Uterus (tissue), 4 donors: ENCODE measurements around the gene ICA1. TPM values are rescaled to one million over a fixed set of nuclear protein-coding genes. Genes with fewer than 3 reads are reported as not detected.
"Not testable (repeated sequence)": the region's sequence is repeated elsewhere in the genome, so short reads cannot be mapped to it uniquely, and the experiment has no call there.

Source experiments
- DNase-seq, 2 donors: peaks; one replicate each; pipeline ENCODE4 v3.0.0-alpha.2; 2019 to 2020
- H3K27ac ChIP-seq, 2 donors: fragments of 200-600 bp; sonication (generic); 1 replicate in 1 of 2; 2 replicates in 1 of 2; pipeline ENCODE4 v1.5.1; 2016 to 2018
- H3K27me3 ChIP-seq, 2 donors: fragments of 200-600 bp; sonication (generic); one replicate each; pipeline ENCODE4 v1.5.1; 2018 to 2019; ENCODE audit warnings: control low read depth in 1 of 2
- H3K36me3 ChIP-seq, 2 donors: fragments of 200-600 bp; sonication (generic); one replicate each; pipeline ENCODE4 v1.5.1; 2019; ENCODE audit warnings: control low read depth in 1 of 2
- H3K4me1 ChIP-seq, 2 donors: fragments of 200-600 bp; sonication (generic); one replicate each; pipeline ENCODE4 v1.5.1; 2018 to 2019; ENCODE audit warnings: control low read depth in 1 of 2
- H3K4me3 ChIP-seq, 2 donors: fragments of 200-600 bp; sonication (generic); 1 replicate in 1 of 2; 2 replicates in 1 of 2; pipeline ENCODE4 v1.5.1; 2018 to 2019; ENCODE audit warnings: mild to moderate bottlenecking in 1 of 2
- H3K9me3 ChIP-seq, 2 donors: fragments of 200-600 bp; sonication (generic); one replicate each; pipeline ENCODE4 v1.5.1; 2019; ENCODE audit warnings: control low read depth in 1 of 2
- POLR2A ChIP-seq, 2 donors: fragments of 450-650 bp; IDR thresholded peaks; one replicate each; pipeline ENCODE4 v1.6.1; 2016; ENCODE audit warnings: antibody characterized with exemption in 2 of 2, mild to moderate bottlenecking in 1 of 2, moderate library complexity in 1 of 2
- intact Hi-C: fragments of 100-400 bp; cut with DNase I; formaldehyde crosslinking; loops from one replicate; pipeline ENCODE4 v1.15.1; 2023; ENCODE audit warnings: low total_unique reads
- total RNA-seq, 4 donors: library from RNA; depleted of rRNA in 3 of 4; stranded (reverse); fragments of >200 nt in 3 of 4; gene quantifications; one replicate each; pipeline versions ENCODE4 v1.1.0 to v1.2.4, GENCODE V29; 2014 to 2023
- TF ChIP-seq, protein P1 (sequence below), 4 experiments: fragments of 200-600 bp in 2 of 4; fragments of 450-650 bp in 2 of 4; sonication (generic) in 2 of 4; IDR thresholded peaks; one replicate each; pipeline ENCODE4 v1.5.1; 2016 to 2019; ENCODE audit warnings: antibody characterized with exemption in 4 of 4, mild to moderate bottlenecking in 2 of 4, moderate library complexity in 1 of 4
- donor health status: DM: yes; HTN: yes; CAD: no.

ICA1 gene
- total RNA-seq, 4 donors from 2014 or later: 3.5 to 36.9 (median 28.5) TPM

DNA sequence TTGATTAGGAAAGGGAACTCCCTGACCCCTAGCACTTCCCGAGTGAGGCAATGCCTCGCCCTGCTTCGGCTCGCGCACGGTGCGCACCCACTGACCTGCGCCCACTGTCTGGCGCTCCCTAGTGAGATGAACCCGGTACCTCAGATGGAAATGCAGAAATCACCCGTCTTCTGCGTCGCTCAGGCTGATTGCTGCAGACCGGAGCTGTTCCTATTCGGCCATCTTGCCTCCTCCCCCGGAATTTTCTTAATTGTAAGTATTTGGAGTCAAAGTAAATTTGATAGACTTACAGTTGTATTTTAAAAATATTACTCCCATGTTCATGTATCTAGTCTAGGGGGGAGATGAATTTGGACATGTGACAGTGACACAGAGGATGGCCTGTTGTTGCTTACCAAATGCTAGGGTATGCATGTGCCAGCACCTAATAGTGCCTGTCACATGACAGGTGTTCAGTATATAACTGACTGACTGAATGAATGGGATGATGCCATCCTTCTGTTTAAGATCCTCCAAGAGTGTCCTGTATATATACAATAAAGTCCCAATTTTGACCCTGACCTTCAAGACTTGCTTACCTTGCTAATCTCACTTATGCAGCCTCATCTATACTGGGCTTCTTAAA, 42.0 kb upstream of the ICA1 start:
- TF ChIP-seq, protein P1, sequence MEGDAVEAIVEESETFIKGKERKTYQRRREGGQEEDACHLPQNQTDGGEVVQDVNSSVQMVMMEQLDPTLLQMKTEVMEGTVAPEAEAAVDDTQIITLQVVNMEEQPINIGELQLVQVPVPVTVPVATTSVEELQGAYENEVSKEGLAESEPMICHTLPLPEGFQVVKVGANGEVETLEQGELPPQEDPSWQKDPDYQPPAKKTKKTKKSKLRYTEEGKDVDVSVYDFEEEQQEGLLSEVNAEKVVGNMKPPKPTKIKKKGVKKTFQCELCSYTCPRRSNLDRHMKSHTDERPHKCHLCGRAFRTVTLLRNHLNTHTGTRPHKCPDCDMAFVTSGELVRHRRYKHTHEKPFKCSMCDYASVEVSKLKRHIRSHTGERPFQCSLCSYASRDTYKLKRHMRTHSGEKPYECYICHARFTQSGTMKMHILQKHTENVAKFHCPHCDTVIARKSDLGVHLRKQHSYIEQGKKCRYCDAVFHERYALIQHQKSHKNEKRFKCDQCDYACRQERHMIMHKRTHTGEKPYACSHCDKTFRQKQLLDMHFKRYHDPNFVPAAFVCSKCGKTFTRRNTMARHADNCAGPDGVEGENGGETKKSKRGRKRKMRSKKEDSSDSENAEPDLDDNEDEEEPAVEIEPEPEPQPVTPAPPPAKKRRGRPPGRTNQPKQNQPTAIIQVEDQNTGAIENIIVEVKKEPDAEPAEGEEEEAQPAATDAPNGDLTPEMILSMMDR (IDR thresholded peaks at IDR 0.05): no peak
- no peak for TF ChIP-seq POLR2A (IDR thresholded peaks at IDR 0.05)
- Histone ChIP-seq H3K27me3 (no peaks in the 10 kb centered on the region), H3K4me3 (no peak overlapping the region), H3K36me3 (no peaks in the 10 kb centered on the region), H3K4me1 (no peaks in the 10 kb centered on the region), H3K27ac (no peak overlapping the region), H3K9me3 (no peaks in the 10 kb centered on the region)
- no peak for DNase-seq
- intact Hi-C loops: no loop called here

DNA sequence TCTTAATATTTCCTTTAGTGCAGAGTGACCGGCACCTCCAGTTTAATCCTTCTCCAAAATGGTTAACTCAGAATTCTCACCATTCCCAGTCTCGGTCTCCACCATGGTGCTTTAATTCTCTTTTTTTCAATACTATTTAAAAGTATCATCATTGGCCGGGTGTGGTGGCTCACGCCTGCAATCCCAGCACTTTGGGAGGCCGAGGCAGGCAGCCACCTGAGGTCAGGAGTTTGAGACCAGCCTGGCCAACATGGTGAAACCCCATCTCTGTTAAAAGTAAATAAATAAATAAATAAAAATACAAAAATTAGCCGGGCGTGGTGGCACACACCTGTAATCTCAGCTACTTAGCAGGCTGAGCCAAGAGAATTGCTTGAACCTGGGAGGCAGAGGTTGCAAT, 35.1 kb upstream of the ICA1 start:
- H3K9me3 ChIP-seq, DNase-seq, H3K4me3 ChIP-seq, intact Hi-C loops, H3K4me1 ChIP-seq, H3K27ac ChIP-seq, H3K27me3 ChIP-seq, H3K36me3 ChIP-seq: not testable (repeated sequence)

DNA sequence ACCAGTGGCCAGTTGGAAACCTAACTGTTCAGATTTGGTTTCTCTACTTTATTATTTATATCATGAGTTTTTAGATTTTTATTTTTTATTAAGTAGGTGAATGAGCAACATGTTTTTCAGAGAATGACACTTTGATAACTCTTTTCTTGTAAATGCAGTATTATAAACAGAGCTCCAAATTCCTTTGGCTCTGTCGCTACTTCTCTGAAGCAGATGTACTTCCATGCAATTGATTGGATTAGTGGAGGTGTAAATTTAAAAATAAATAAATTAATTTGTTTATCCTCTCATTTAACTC, 34.3 kb upstream of the ICA1 start:
- H3K27ac ChIP-seq: no peak overlapping the region
- intact Hi-C loops: no loop called here
- no peak for DNase-seq
- H3K36me3 ChIP-seq: no peaks in the 10 kb centered on the region
- H3K4me3 ChIP-seq: no peak overlapping the region
- no peaks in the 10 kb centered on the region for H3K27me3 ChIP-seq
- TF ChIP-seq, protein P1 (IDR thresholded peaks at IDR 0.05): no peak
- TF ChIP-seq POLR2A (IDR thresholded peaks at IDR 0.05): no peak
- H3K4me1 ChIP-seq: no peaks in the 10 kb centered on the region
- no peaks in the 10 kb centered on the region for H3K9me3 ChIP-seq

DNA sequence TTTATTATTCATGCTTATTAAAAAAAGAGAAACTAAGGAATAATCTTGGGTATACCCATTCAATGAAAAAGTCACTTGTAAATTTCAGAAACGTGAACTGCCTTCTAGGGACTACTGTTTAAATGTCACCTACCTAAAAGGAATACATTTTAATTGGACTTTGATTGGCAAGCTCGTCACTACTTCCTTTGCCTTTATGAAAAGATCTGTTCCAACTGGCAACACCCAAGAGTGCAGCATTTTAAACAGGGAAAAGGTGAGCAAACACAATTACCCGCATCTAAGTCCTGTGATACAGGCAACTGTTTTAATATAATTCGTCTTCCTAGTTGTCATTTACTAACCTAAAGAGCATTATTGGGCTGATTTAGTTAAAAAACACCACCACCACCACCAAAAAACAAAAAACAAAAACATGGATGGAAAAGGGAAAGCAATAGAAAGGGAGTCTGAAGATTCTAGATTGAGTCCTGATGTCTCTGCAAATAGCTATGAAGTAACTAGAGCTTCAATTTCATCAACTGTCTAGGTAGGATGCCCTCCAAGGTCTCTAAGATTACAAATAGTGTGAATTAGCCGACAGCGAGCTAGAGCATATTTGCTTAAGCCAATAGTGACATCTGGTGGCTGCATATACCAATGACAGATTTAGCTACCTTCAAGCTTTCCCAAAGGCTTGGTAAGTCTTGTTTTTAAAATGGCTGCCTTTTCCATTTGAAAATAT, 33.8 kb upstream of the ICA1 start:
- Histone ChIP-seq H3K36me3 (no peaks in the 10 kb centered on the region), H3K4me3 (no peak overlapping the region), H3K9me3 (no peaks in the 10 kb centered on the region), H3K27ac (no peak overlapping the region), H3K4me1 (no peaks in the 10 kb centered on the region), H3K27me3 (no peaks in the 10 kb centered on the region)
- DNase-seq: peak in 1 of 2 donors; percentile 25
- no peak for TF ChIP-seq POLR2A (IDR thresholded peaks at IDR 0.05)
- TF ChIP-seq, protein P1 (IDR thresholded peaks at IDR 0.05): peak; percentile 41 to 75 (median 58)
- intact Hi-C loops: no loop called here

DNA sequence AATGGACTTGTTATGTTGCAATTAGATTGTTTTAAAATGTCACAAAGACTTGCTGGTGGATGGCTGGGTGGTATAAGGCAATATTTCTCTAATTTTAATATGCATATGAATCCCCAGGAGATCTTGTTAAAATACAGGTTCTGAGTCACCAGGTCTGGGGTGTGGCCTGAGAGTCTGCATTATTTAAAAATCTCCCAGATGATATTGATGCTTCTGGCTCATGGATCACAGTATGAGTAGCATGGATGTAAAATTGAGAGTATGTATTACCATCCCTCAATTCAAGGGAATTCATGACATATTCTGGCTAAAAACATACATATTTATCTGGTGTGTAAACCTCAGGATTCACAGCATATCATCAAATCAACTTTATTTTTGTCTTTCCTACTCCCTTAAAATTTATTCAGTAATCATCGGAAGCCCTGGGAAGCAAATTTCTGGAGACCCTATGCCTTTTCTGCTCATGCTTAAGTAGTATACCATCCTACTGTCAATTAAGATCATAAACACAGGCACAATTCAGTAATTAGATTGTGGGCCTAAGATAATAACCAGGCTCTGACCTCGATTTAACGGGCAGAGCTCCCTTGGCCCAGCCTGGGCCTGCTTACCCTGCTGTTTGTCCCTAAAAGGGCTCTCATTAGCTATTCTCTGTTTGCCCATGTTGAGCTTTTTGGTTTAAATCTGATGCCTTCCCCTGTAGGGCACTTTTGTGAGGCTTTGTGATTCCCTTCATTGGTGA, 29.6 kb upstream of the ICA1 start:
- intact Hi-C loops: no loop called here
- no peaks in the 10 kb centered on the region for H3K36me3 ChIP-seq
- H3K4me3 ChIP-seq: no peak overlapping the region
- no peaks in the 10 kb centered on the region for H3K4me1 ChIP-seq
- no peak for DNase-seq
- H3K27me3 ChIP-seq: peaks cover 0 to 3% of the 10 kb centered on the region in 2 donors
- TF ChIP-seq POLR2A (IDR thresholded peaks at IDR 0.05): no peak
- TF ChIP-seq, protein P1 (IDR thresholded peaks at IDR 0.05): no peak
- H3K9me3 ChIP-seq: no peaks in the 10 kb centered on the region
- no peak overlapping the region for H3K27ac ChIP-seq
